IPS-15b (cell line): ENCODE measurements around the gene PLXNB1.

Experiments
- H3K27me3 ChIP-seq: one replicate; pipeline ENCODE4 v1.6.1; 2013; ENCODE audit warnings: low read length; ENCODE audit not compliant: control insufficient read depth, insufficient read depth
- H3K36me3 ChIP-seq: one replicate; pipeline ENCODE4 v1.6.1; 2013; ENCODE audit warnings: low read length; ENCODE audit not compliant: control insufficient read depth, insufficient read depth
- H3K4me1 ChIP-seq: one replicate; pipeline ENCODE4 v1.6.1; 2013; ENCODE audit warnings: mild to moderate bottlenecking, low read length; ENCODE audit not compliant: control insufficient read depth, insufficient read depth
- H3K4me3 ChIP-seq: one replicate; pipeline ENCODE4 v1.5.1; 2013; ENCODE audit warnings: low read depth, low read length
- H3K9ac ChIP-seq: one replicate; pipeline ENCODE4 v1.6.1; 2013; ENCODE audit warnings: low read depth, mild to moderate bottlenecking, low read length
- H3K9me3 ChIP-seq: one replicate; pipeline ENCODE4 v1.6.1; 2013; ENCODE audit warnings: mild to moderate bottlenecking, low read length; ENCODE audit not compliant: control insufficient read depth, insufficient read depth

The PLXNB1 gene

GRCh38 chr3:48436855-48437254, 7.0 kb upstream of the PLXNB1 start:
- Histone ChIP-seq H3K4me3 (no peak overlapping the region), H3K9ac (no peak overlapping the region), H3K36me3 (peaks cover 23% of the 10 kb centered on the region), H3K27me3 (no peaks in the 10 kb centered on the region), H3K4me1 (peaks cover 10% of the 10 kb centered on the region), H3K9me3 (no peaks in the 10 kb centered on the region)

- H3K9ac ChIP-seq, result no peak overlapping the region
- H3K27me3 ChIP-seq, result no peaks in the 10 kb centered on the region
- H3K4me1 ChIP-seq, result peaks cover 10% of the 10 kb centered on the region
- H3K36me3 ChIP-seq, result peaks cover 23% of the 10 kb centered on the region
- H3K4me3 ChIP-seq, result no peak overlapping the region
- H3K9me3 ChIP-seq, result no peaks in the 10 kb centered on the region
These were observed 6.5 kb upstream of the PLXNB1 start for GRCh38 chr3:48436477-48436787.

GRCh38 chr3:48435774-48436476, 6.0 kb upstream of the PLXNB1 start:
- Histone ChIP-seq H3K4me1 (peaks cover 11% of the 10 kb centered on the region), H3K9me3 (no peaks in the 10 kb centered on the region), H3K4me3 (peak overlapping the region; percentile 14), H3K36me3 (peaks cover 26% of the 10 kb centered on the region), H3K9ac (peak overlapping the region; percentile 28), H3K27me3 (no peaks in the 10 kb centered on the region)

- H3K4me1 ChIP-seq, result peaks cover 19% of the 10 kb centered on the region
- no peaks in the 10 kb centered on the region for H3K27me3 ChIP-seq
- H3K4me3 ChIP-seq, result no peak overlapping the region
- H3K9me3 ChIP-seq, result no peaks in the 10 kb centered on the region
- H3K36me3 ChIP-seq, result peaks cover 26% of the 10 kb centered on the region
- H3K9ac ChIP-seq, result peak overlapping the region; percentile 28
These were observed 5.3 kb upstream of the PLXNB1 start for GRCh38 chr3:48435223-48435595.

GRCh38 chr3:48434591-48435222, 4.8 kb upstream of the PLXNB1 start:
- no peak overlapping the region for H3K9ac ChIP-seq
- peaks cover 20% of the 10 kb centered on the region for H3K4me1 ChIP-seq
- no peaks in the 10 kb centered on the region for H3K9me3 ChIP-seq
- peaks cover 26% of the 10 kb centered on the region for H3K36me3 ChIP-seq
- no peaks in the 10 kb centered on the region for H3K27me3 ChIP-seq
- no peak overlapping the region for H3K4me3 ChIP-seq

- no peaks in the 10 kb centered on the region for H3K27me3 ChIP-seq
- H3K9ac ChIP-seq, result no peak overlapping the region
- peaks cover 26% of the 10 kb centered on the region for H3K36me3 ChIP-seq
- no peak overlapping the region for H3K4me3 ChIP-seq
- peaks cover 20% of the 10 kb centered on the region for H3K4me1 ChIP-seq
- no peaks in the 10 kb centered on the region for H3K9me3 ChIP-seq
These were observed 3.7 kb upstream of the PLXNB1 start for GRCh38 chr3:48433472-48434118.

- no peaks in the 10 kb centered on the region for H3K9me3 ChIP-seq
- peaks cover 26% of the 10 kb centered on the region for H3K36me3 ChIP-seq
- no peak overlapping the region for H3K4me3 ChIP-seq
- no peak overlapping the region for H3K9ac ChIP-seq
- H3K4me1 ChIP-seq, result peaks cover 22% of the 10 kb centered on the region
- no peaks in the 10 kb centered on the region for H3K27me3 ChIP-seq
These were observed 2.8 kb upstream of the PLXNB1 start for GRCh38 chr3:48432411-48433371.

- Histone ChIP-seq H3K9ac (peak overlapping the region; percentile 9), H3K4me3 (no peak overlapping the region), H3K27me3 (no peaks in the 10 kb centered on the region), H3K4me1 (peaks cover 25% of the 10 kb centered on the region), H3K9me3 (no peaks in the 10 kb centered on the region), H3K36me3 (peaks cover 26% of the 10 kb centered on the region)
These were observed 1.5 kb upstream of the PLXNB1 start for GRCh38 chr3:48431224-48432029.

GRCh38 chr3:48430708-48431101, 819 bp upstream of the PLXNB1 start:
- Histone ChIP-seq H3K9ac (peak overlapping the region; percentile 79), H3K36me3 (peaks cover 26% of the 10 kb centered on the region), H3K4me1 (peaks cover 23% of the 10 kb centered on the region), H3K9me3 (no peaks in the 10 kb centered on the region), H3K27me3 (no peaks in the 10 kb centered on the region), H3K4me3 (peak overlapping the region; percentile 78)

GRCh38 chr3:48429317-48429959, 448 bp downstream of the PLXNB1 start:
- Histone ChIP-seq H3K9me3 (no peaks in the 10 kb centered on the region), H3K9ac (peak overlapping the region; percentile 70), H3K27me3 (no peaks in the 10 kb centered on the region), H3K4me1 (peaks cover 19% of the 10 kb centered on the region), H3K4me3 (peak overlapping the region; percentile 78), H3K36me3 (peaks cover 26% of the 10 kb centered on the region)
